Measurements from ENCODE around the gene ZNF587.
"Not testable (repeated sequence)": the region's sequence is repeated elsewhere in the genome, so short reads cannot be mapped to it uniquely, and the experiment has no call there.

DNA sequence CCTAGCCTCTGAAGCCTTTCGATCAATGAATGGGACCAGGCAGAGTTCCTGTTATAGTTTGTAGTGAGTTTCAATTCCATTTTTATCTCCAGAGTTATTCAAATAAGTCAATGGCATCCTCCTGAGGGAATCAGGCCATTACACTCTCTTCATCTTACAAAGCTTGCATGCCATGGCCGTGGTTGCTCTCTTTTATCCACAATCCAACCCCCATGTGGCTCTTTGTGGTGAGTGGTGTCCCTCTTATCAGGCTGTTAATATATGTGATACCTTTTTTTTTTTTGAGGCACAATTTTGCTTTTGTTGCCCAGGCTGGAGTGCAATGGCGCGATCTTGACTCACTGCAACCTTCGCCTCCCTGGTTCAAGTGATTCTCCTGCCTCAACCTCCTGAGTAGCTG is 12.7 kb upstream of the ZNF587 start:
- TF ChIP-seq, protein P1, sequence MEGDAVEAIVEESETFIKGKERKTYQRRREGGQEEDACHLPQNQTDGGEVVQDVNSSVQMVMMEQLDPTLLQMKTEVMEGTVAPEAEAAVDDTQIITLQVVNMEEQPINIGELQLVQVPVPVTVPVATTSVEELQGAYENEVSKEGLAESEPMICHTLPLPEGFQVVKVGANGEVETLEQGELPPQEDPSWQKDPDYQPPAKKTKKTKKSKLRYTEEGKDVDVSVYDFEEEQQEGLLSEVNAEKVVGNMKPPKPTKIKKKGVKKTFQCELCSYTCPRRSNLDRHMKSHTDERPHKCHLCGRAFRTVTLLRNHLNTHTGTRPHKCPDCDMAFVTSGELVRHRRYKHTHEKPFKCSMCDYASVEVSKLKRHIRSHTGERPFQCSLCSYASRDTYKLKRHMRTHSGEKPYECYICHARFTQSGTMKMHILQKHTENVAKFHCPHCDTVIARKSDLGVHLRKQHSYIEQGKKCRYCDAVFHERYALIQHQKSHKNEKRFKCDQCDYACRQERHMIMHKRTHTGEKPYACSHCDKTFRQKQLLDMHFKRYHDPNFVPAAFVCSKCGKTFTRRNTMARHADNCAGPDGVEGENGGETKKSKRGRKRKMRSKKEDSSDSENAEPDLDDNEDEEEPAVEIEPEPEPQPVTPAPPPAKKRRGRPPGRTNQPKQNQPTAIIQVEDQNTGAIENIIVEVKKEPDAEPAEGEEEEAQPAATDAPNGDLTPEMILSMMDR (conservative IDR thresholded peaks at IDR 0.05; ENCODE audit: low read length): not testable (repeated sequence)
- TF ChIP-seq EZH2phosphoT487 (IDR thresholded peaks at IDR 0.05; ENCODE audit: borderline replicate concordance, low read depth, low read length): not testable (repeated sequence)
